HG03025 (cell line): ENCODE measurements around the gene NDUFA3.

ENCODE experiments used
- ATAC-seq: cut with Tn5 transposase; IDR thresholded peaks from one replicate; pipeline ENCODE4 v1.9.1; 2021; ENCODE audit warnings: mild to moderate bottlenecking, moderate library complexity; ENCODE audit not compliant: unreplicated experiment, low FRiP score

Gene NDUFA3

GRCh38 chr19:54106716-54107115, 4.1 kb downstream of the NDUFA3 start:
- ATAC-seq, result no peak

GRCh38 chr19:54107876-54108490, 5.3 kb downstream of the NDUFA3 start:
- ATAC-seq, result no peak

GRCh38 chr19:54108496-54108895, 5.8 kb downstream of the NDUFA3 start:
- ATAC-seq, result no peak

GRCh38 chr19:54109651-54110050, 7.0 kb downstream of the NDUFA3 start:
- no peak for ATAC-seq

- no peak for ATAC-seq
Measured at GRCh38 chr19:54114340-54115108, 11.9 kb downstream of the NDUFA3 start.

- ATAC-seq, result peak; percentile 81
Measured at GRCh38 chr19:54115109-54116063, 12.7 kb downstream of the NDUFA3 start, which contains the start of the genes PRPF31 and TFPT. TSS of gene PRPF31 (plus strand) at chr19:54115754. CDS start at chr19:54118279, 2,525 bp downstream. TSS of gene TFPT (minus strand) at chr19:54115657. CDS start at chr19:54115269, 388 bp downstream.

GRCh38 chr19:54121259-54121658, 18.6 kb downstream of the NDUFA3 start:
- ATAC-seq, result no peak

- no peak for ATAC-seq
Measured at GRCh38 chr19:54123682-54124081, 21.0 kb downstream of the NDUFA3 start.

- no peak for ATAC-seq
Measured at GRCh38 chr19:54124393-54124792, 21.7 kb downstream of the NDUFA3 start.

- ATAC-seq, result no peak
Measured at GRCh38 chr19:54125713-54126112, 23.1 kb downstream of the NDUFA3 start.

GRCh38 chr19:54127688-54128440, 25.2 kb downstream of the NDUFA3 start:
- no peak for ATAC-seq

- ATAC-seq, result no peak
Measured at GRCh38 chr19:54128441-54128725, 25.7 kb downstream of the NDUFA3 start.

- no peak for ATAC-seq
Measured at GRCh38 chr19:54128796-54129616, 26.4 kb downstream of the NDUFA3 start.

GRCh38 chr19:54129617-54129996, 27.0 kb downstream of the NDUFA3 start:
- ATAC-seq, result no peak

GRCh38 chr19:54133312-54133956, 30.8 kb downstream of the NDUFA3 start:
- ATAC-seq, result no peak

GRCh38 chr19:54133957-54134590, 31.4 kb downstream of the NDUFA3 start:
- ATAC-seq, result no peak

GRCh38 chr19:54136086-54136863, 33.6 kb downstream of the NDUFA3 start:
- ATAC-seq, result no peak
